Measurements from ENCODE around the gene COL4A1.

DNA sequence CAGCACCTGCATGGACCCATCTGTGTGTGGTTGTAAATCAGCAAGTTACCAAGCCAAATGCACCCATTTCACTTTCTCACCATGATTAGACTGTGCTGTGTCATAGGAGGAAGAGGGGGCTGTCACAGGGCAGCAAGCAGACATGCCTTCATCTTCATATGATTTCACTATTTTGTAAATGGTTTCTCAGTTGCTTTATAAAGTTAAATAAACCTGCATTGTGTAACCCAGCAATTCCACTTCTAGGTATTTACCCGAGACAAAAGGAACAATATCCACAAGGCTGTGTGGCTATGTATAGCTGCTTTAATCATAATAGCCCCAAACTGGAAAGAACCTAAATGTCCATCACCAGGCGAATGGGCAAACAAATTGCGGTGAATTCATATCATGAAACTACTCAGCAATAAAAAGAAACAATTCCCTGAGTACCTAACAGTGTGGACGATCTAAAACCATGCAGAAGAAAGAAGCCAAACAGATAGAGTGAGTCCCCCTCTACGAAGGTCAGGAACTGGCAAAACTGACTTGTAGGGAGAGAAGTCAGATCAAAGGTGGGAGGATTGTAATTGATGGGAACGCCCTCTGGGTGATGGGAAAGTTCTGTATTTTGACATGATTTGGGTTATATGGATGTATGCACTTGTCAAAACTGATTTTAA, 185.4 kb downstream of the COL4A1 start:
- TF ChIP-seq, protein P1, sequence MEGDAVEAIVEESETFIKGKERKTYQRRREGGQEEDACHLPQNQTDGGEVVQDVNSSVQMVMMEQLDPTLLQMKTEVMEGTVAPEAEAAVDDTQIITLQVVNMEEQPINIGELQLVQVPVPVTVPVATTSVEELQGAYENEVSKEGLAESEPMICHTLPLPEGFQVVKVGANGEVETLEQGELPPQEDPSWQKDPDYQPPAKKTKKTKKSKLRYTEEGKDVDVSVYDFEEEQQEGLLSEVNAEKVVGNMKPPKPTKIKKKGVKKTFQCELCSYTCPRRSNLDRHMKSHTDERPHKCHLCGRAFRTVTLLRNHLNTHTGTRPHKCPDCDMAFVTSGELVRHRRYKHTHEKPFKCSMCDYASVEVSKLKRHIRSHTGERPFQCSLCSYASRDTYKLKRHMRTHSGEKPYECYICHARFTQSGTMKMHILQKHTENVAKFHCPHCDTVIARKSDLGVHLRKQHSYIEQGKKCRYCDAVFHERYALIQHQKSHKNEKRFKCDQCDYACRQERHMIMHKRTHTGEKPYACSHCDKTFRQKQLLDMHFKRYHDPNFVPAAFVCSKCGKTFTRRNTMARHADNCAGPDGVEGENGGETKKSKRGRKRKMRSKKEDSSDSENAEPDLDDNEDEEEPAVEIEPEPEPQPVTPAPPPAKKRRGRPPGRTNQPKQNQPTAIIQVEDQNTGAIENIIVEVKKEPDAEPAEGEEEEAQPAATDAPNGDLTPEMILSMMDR (IDR thresholded peaks at IDR 0.05; ENCODE audit: insufficient read depth, low read depth, low read length) = no peak
- no peak for TF ChIP-seq EZH2 (IDR thresholded peaks at IDR 0.05; ENCODE audit: insufficient read depth, low read length)
